ENCODE results near the gene CDK19.

DNA sequence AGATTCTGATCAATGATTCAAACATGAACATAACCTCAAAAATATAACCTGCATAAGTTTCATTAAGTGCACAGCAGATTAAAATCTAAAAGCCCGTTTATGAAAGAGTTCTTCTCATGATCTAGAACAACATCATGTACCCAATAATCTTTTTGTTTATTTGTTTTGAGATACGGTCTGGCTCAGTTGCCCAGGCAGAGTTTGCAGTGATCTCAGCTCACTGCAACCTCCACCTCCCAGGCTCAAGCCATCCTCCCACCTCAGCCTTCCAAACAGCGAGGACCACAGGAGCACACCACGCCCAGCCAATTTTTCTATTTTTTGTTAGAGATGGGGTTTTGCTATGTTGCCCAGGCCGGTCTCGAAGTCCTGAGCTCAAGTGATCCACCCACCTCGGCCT lies 149.7 kb downstream of the CDK19 start:
- TF ChIP-seq POLR2A (IDR thresholded peaks at IDR 0.05; ENCODE audit: low read length) (no peak), GATA1 (IDR thresholded peaks at IDR 0.05; ENCODE audit: low read depth, low read length) (no peak)

All from erythroblast (primary cell).